SK-N-SH (cell line): ENCODE measurements around the gene BTBD6. TPM values are rescaled to one million over a fixed set of nuclear protein-coding genes. Genes with fewer than 3 reads are reported as not detected.

Experiments used
- CTCF ChIA-PET: fragments of 300-600, 350-600 bp; formaldehyde crosslinking; extraction: SDS; loops from one replicate; lab custom pipeline; 2021; lab: Yijun Ruan, JAX
- POLR2A ChIA-PET: fragments of 350-600 bp; sonication (Branson Sonifier 250); formaldehyde crosslinking; extraction: SDS; loops from one replicate; lab custom pipeline; 2020; ENCODE audit warnings: antibody characterized with exemption, inconsistent platforms; lab: Yijun Ruan, JAX
- DNase-seq: peaks from one replicate; pipeline ENCODE4 v3.0.0; 2012
- H2AFZ ChIP-seq: fragments of 200-600 bp; sonication (generic); 2 replicates; pipeline ENCODE4 v1.8.1; 2016; ENCODE audit warnings: antibody characterized with exemption, mild to moderate bottlenecking, low read depth
- H3F3A ChIP-seq: fragments of 200-600 bp; sonication (generic); replicated peaks from 2 replicates; pipeline ENCODE3; 2016; ENCODE audit warnings: antibody characterized with exemption, mild to moderate bottlenecking; ENCODE audit not compliant: insufficient read depth
- H3K27ac ChIP-seq, 2 experiments: fragments of 200-500 bp in 1 of 2; fragments of 200-600 bp in 1 of 2; sonication (Bioruptor generic) in 1 of 2; sonication (generic), shearing (Covaris generic) in 1 of 2; 2 replicates each; pipeline versions ENCODE4 v1.5.1 to v1.6.1; 2014 to 2016; ENCODE audit warnings: low read depth in 2 of 2, inconsistent platforms in 1 of 2, low read length in 1 of 2, mild to moderate bottlenecking in 1 of 2, mixed read lengths in 1 of 2
- H3K27me3 ChIP-seq: fragments of 200-600 bp; sonication (generic), shearing (Covaris generic); 2 replicates; pipeline ENCODE4 v1.6.1; 2016; ENCODE audit warnings: mixed run types; ENCODE audit not compliant: insufficient read depth
- H3K36me3 ChIP-seq, 2 experiments: fragments of 200-500 bp in 1 of 2; fragments of 200-600 bp in 1 of 2; sonication (Bioruptor generic) in 1 of 2; sonication (generic) in 1 of 2; replicated peaks in 1 of 2; 2 replicates each; pipeline versions ENCODE3 to v1.5.1; 2014 to 2016; ENCODE audit warnings: low read length in 1 of 2, mild to moderate bottlenecking in 1 of 2; ENCODE audit not compliant: insufficient read depth in 2 of 2, control insufficient read depth in 1 of 2
- H3K4me1 ChIP-seq, 2 experiments: fragments of 200-500 bp in 1 of 2; fragments of 200-600 bp in 1 of 2; sonication (Bioruptor generic) in 1 of 2; sonication (generic), shearing (Covaris generic) in 1 of 2; 2 replicates each; pipeline versions ENCODE4 v1.5.1 to v1.6.1; 2014 to 2016; ENCODE audit warnings: low read depth in 1 of 2, low read length in 1 of 2, mixed run types in 1 of 2; ENCODE audit not compliant: insufficient read depth in 2 of 2, control insufficient read depth in 1 of 2
- H3K4me2 ChIP-seq: fragments of 200-600 bp; sonication (generic), shearing (Covaris generic); 2 replicates; pipeline ENCODE4 v1.6.1; 2017; ENCODE audit warnings: mixed run types
- H3K4me3 ChIP-seq, 2 experiments: fragments of 200-500 bp in 1 of 2; fragments of 200-600 bp in 1 of 2; sonication (Bioruptor generic) in 1 of 2; sonication (generic), shearing (Covaris generic) in 1 of 2; 2 replicates each; pipeline versions ENCODE4 v1.5.1 to v1.8.1; 2014 to 2016; ENCODE audit warnings: low read depth in 2 of 2, inconsistent platforms in 1 of 2, low read length in 1 of 2, mild to moderate bottlenecking in 1 of 2, mixed read lengths in 1 of 2, moderate library complexity in 1 of 2
- H3K79me2 ChIP-seq: fragments of 200-600 bp; sonication (generic); 2 replicates; pipeline ENCODE4 v1.8.1; 2017; ENCODE audit warnings: mild to moderate bottlenecking; ENCODE audit not compliant: insufficient read depth
- H3K9ac ChIP-seq: fragments of 200-600 bp; sonication (generic); 2 replicates; pipeline ENCODE4 v1.6.1; 2017; ENCODE audit warnings: mixed run types
- H3K9me2 ChIP-seq: fragments of 200-600 bp; sonication (generic); 2 replicates; pipeline ENCODE4 v1.6.1; 2017; ENCODE audit warnings: mixed run types
- H3K9me3 ChIP-seq: fragments of 200-600 bp; sonication (generic); 2 replicates; pipeline ENCODE4 v1.6.1; 2017; ENCODE audit warnings: mixed run types, mild to moderate bottlenecking, moderate library complexity
- H4K20me1 ChIP-seq: fragments of 200-600 bp; sonication (generic); 2 replicates; pipeline ENCODE4 v1.6.1; 2017; ENCODE audit warnings: mild to moderate bottlenecking, mixed run types; ENCODE audit not compliant: insufficient read depth
- CHD2 ChIP-seq: fragments of 150-350 bp; IDR thresholded peaks from 2 replicates; pipeline ENCODE4 v1.6.1; 2018; ENCODE audit warnings: low read length; ENCODE audit not compliant: partially characterized antibody
- EZH2phosphoT487 ChIP-seq: fragments of 200-600 bp; sonication (generic); IDR thresholded peaks from 2 replicates; pipeline ENCODE4 v1.6.1; 2017; ENCODE audit warnings: low read depth, mixed run types, mild to moderate bottlenecking, antibody characterized with exemption, moderate library complexity, borderline replicate concordance
- FOSL2 ChIP-seq: IDR thresholded peaks from 2 replicates; pipeline ENCODE4 v1.4.0; 2012; ENCODE audit warnings: low read depth, mild to moderate bottlenecking, moderate library complexity, borderline replicate concordance
- FOXJ3 ChIP-seq: sonication (generic); formaldehyde crosslinking; IDR thresholded peaks from 2 replicates; pipeline ENCODE4 v1.5.1; 2020; ENCODE audit warnings: mild to moderate bottlenecking, missing genetic modification reagents
- FOXM1 ChIP-seq: IDR thresholded peaks from 2 replicates; pipeline ENCODE4 v1.4.0; 2012; ENCODE audit warnings: low read depth, mild to moderate bottlenecking
- GABPA ChIP-seq: IDR thresholded peaks from 2 replicates; pipeline ENCODE4 v1.4.0; 2012; ENCODE audit warnings: low read depth, mild to moderate bottlenecking
- IRF3 ChIP-seq: fragments of 150-350 bp; IDR thresholded peaks from 2 replicates; pipeline ENCODE4 v1.6.1; 2016; ENCODE audit warnings: mild to moderate bottlenecking, low read depth, low read length
- MEF2A ChIP-seq: IDR thresholded peaks from 2 replicates; pipeline ENCODE4 v1.4.0; 2012; ENCODE audit warnings: low read depth, borderline replicate concordance
- RCOR1 ChIP-seq: fragments of 150-350 bp; IDR thresholded peaks from 2 replicates; pipeline ENCODE4 v1.6.1; 2017; ENCODE audit warnings: antibody characterized with exemption, low read length
- RFX5 ChIP-seq: IDR thresholded peaks from 2 replicates; pipeline ENCODE4 v1.6.1; 2012; ENCODE audit warnings: mild to moderate bottlenecking, improper control_type of control experiment, low read length
- SIN3A ChIP-seq: IDR thresholded peaks from 2 replicates; pipeline ENCODE4 v1.6.1; 2012; ENCODE audit warnings: low read depth, mild to moderate bottlenecking, low read length, moderate library complexity, borderline replicate concordance
- TCF12 ChIP-seq: IDR thresholded peaks from 2 replicates; pipeline ENCODE4 v1.4.0; 2012
- TEAD4 ChIP-seq: IDR thresholded peaks from 2 replicates; pipeline ENCODE4 v1.4.0; 2012; ENCODE audit warnings: mild to moderate bottlenecking, borderline replicate concordance; ENCODE audit not compliant: insufficient read depth
- YY1 ChIP-seq: IDR thresholded peaks from 2 replicates; pipeline ENCODE4 v1.4.0; 2012; ENCODE audit warnings: low read depth, mild to moderate bottlenecking
- WGBS: methylation state at CpG from one replicate; pipeline ENCODE4 v1.1.6; 2017; ENCODE audit warnings: low lambda C conversion rate; 5-methylcytosine and 5-hydroxymethylcytosine counted together
- polyA plus RNA-seq, 3 experiments: library from polyadenylated mRNA; depleted of rRNA; stranded (reverse); fragments of >200 nt; gene quantifications; 2 replicates each; pipeline ENCODE4 v1.2.3, GENCODE V29; 2012
- TF ChIP-seq, protein P1 (sequence below): fragments of 150-350 bp; IDR thresholded peaks from 2 replicates; pipeline ENCODE4 v1.6.1; 2017; ENCODE audit warnings: antibody characterized with exemption, low read length, low read depth, borderline replicate concordance
- TF ChIP-seq, protein P2 (sequence below): IDR thresholded peaks from 2 replicates; pipeline ENCODE4 v1.4.0; 2012; ENCODE audit warnings: low read depth, borderline replicate concordance
- TF ChIP-seq, protein P3 (sequence below): IDR thresholded peaks from 2 replicates; pipeline ENCODE4 v1.6.1; 2012; ENCODE audit warnings: mild to moderate bottlenecking, low read depth, low read length, moderate library complexity

BTBD6 gene
- polyA plus RNA-seq, 1 of the 3 experiments (the other 2 are of a cell fraction) = 20.9 TPM

DNA sequence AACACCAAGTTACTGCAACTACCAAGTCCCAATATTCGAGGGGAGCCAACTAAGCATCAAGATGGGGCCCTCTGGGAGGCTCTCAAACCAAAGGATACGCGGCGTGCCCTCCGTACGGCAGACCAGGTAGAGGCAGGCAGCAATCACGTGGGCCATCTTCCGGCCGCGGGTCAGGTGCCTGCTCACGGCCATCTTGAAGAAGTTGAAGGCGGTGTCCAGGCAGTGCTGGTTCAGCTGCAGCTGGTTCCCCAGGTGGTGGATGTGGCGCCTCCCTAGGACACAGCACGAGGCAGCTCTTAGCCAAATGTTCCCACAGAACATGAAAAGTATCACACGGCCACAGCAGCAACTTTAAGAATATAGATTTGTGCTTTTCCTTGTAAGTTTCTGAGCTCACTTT, 24.3 kb downstream of the BTBD6 start:
- Histone ChIP-seq H3K79me2 (peaks cover 7% of the 10 kb centered on the region; the same call in 1 of the 2 replicates), H4K20me1 (peaks cover 15% of the 10 kb centered on the region; the same call in 1 of the 2 replicates), H3K27ac (no peak overlapping the region; a peak in 1 of 4 replicates), H3K9me3 (no peaks in the 10 kb centered on the region), H3K9me2 (no peaks in the 10 kb centered on the region), H3K4me1 (peaks cover 0 to 23% of the 10 kb centered on the region in 2 experiments; a peak in 1 of 4 replicates), H3K4me3 (no peak overlapping the region), H3K4me2 (no peak overlapping the region), H2AFZ (no peak overlapping the region), H3K9ac (no peak overlapping the region), H3F3A (no peaks in the 10 kb centered on the region), H3K27me3 (no peaks in the 10 kb centered on the region), H3K36me3 (peaks cover 0 to 3% of the 10 kb centered on the region in 2 experiments)
- WGBS = 85% methylated on average over 7 of the region's 15 CpGs
- ChIA-PET CTCF (interaction anchor here (0.7 to 2.5 kb wide), 7 partner anchors 9 to 186 kb away, joined by 3 to 15 read pairs (median 7); no protein-coding TSS in a partner anchor), POLR2A (no interaction called here)
- TF ChIP-seq IRF3 = no peak
- no peak for TF ChIP-seq SIN3A
- no peak for TF ChIP-seq FOXJ3 (CRISPR knock-in tag)
- TF ChIP-seq EZH2phosphoT487 = no peak
- no peak for TF ChIP-seq GABPA
- TF ChIP-seq MEF2A = no peak
- TF ChIP-seq, protein P1, sequence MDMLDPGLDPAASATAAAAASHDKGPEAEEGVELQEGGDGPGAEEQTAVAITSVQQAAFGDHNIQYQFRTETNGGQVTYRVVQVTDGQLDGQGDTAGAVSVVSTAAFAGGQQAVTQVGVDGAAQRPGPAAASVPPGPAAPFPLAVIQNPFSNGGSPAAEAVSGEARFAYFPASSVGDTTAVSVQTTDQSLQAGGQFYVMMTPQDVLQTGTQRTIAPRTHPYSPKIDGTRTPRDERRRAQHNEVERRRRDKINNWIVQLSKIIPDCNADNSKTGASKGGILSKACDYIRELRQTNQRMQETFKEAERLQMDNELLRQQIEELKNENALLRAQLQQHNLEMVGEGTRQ = no peak
- TF ChIP-seq, protein P2, sequence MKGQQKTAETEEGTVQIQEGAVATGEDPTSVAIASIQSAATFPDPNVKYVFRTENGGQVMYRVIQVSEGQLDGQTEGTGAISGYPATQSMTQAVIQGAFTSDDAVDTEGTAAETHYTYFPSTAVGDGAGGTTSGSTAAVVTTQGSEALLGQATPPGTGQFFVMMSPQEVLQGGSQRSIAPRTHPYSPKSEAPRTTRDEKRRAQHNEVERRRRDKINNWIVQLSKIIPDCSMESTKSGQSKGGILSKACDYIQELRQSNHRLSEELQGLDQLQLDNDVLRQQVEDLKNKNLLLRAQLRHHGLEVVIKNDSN = no peak
- TF ChIP-seq CHD2 = no peak
- TF ChIP-seq TEAD4 = no peak
- TF ChIP-seq RCOR1 = no peak
- TF ChIP-seq RFX5 = no peak
- TF ChIP-seq, protein P3, sequence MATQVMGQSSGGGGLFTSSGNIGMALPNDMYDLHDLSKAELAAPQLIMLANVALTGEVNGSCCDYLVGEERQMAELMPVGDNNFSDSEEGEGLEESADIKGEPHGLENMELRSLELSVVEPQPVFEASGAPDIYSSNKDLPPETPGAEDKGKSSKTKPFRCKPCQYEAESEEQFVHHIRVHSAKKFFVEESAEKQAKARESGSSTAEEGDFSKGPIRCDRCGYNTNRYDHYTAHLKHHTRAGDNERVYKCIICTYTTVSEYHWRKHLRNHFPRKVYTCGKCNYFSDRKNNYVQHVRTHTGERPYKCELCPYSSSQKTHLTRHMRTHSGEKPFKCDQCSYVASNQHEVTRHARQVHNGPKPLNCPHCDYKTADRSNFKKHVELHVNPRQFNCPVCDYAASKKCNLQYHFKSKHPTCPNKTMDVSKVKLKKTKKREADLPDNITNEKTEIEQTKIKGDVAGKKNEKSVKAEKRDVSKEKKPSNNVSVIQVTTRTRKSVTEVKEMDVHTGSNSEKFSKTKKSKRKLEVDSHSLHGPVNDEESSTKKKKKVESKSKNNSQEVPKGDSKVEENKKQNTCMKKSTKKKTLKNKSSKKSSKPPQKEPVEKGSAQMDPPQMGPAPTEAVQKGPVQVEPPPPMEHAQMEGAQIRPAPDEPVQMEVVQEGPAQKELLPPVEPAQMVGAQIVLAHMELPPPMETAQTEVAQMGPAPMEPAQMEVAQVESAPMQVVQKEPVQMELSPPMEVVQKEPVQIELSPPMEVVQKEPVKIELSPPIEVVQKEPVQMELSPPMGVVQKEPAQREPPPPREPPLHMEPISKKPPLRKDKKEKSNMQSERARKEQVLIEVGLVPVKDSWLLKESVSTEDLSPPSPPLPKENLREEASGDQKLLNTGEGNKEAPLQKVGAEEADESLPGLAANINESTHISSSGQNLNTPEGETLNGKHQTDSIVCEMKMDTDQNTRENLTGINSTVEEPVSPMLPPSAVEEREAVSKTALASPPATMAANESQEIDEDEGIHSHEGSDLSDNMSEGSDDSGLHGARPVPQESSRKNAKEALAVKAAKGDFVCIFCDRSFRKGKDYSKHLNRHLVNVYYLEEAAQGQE = no peak
- TF ChIP-seq FOXM1 = no peak
- no peak for TF ChIP-seq TCF12
- no peak for TF ChIP-seq YY1
- no peak for TF ChIP-seq FOSL2
- no peak for DNase-seq
